Activated CD8-positive, alpha-beta memory T cell treated with anti-CD3 and anti-CD28 coated beads for 4 hours (primary cell): Measurements from ENCODE around the gene SYT1.

Experiments
- DNase-seq, 2 donors: peaks; one replicate each; pipeline ENCODE4 v3.0.0-alpha.2; 2020; ENCODE audit warnings: low read depth in 2 of 2

The SYT1 gene

GRCh38 chr12:79294590-79294989 lies 430.0 kb downstream of the SYT1 start:
- DNase-seq: no peak

- DNase-seq: no peak
Measured at GRCh38 chr12:79295572-79295971, 431.0 kb downstream of the SYT1 start.

- DNase-seq: no peak
Measured at GRCh38 chr12:79296133-79296532, 431.6 kb downstream of the SYT1 start.

GRCh38 chr12:79296871-79297270 lies 432.3 kb downstream of the SYT1 start:
- no peak for DNase-seq

GRCh38 chr12:79298506-79298905 lies 433.9 kb downstream of the SYT1 start:
- no peak for DNase-seq

- no peak for DNase-seq
Measured at GRCh38 chr12:79299447-79300198, 435.0 kb downstream of the SYT1 start.

GRCh38 chr12:79300199-79300568 lies 435.6 kb downstream of the SYT1 start:
- DNase-seq: no peak

GRCh38 chr12:79301181-79301580 lies 436.6 kb downstream of the SYT1 start:
- no peak for DNase-seq

- DNase-seq: no peak
Measured at GRCh38 chr12:79302162-79302814, 437.7 kb downstream of the SYT1 start.

- DNase-seq: no peak
Measured at GRCh38 chr12:79307340-79307739, 442.8 kb downstream of the SYT1 start.

- DNase-seq: no peak
Measured at GRCh38 chr12:79309039-79309438, 444.5 kb downstream of the SYT1 start.

- no peak for DNase-seq
Measured at GRCh38 chr12:79317179-79317847, 452.7 kb downstream of the SYT1 start.

GRCh38 chr12:79322905-79323304 lies 458.3 kb downstream of the SYT1 start:
- DNase-seq: no peak

- DNase-seq: no peak
Measured at GRCh38 chr12:79324571-79324970, 460.0 kb downstream of the SYT1 start.

- DNase-seq: no peak
Measured at GRCh38 chr12:79326222-79326621, 461.6 kb downstream of the SYT1 start.

GRCh38 chr12:79326663-79327062 lies 462.1 kb downstream of the SYT1 start:
- no peak for DNase-seq

- DNase-seq: no peak
Measured at GRCh38 chr12:79327465-79327864, 462.9 kb downstream of the SYT1 start.

- DNase-seq: no peak
Measured at GRCh38 chr12:79329933-79330332, 465.4 kb downstream of the SYT1 start.

- DNase-seq: no peak
Measured at GRCh38 chr12:79331870-79332269, 467.3 kb downstream of the SYT1 start.

GRCh38 chr12:79333144-79333543 lies 468.6 kb downstream of the SYT1 start:
- no peak for DNase-seq

GRCh38 chr12:79337662-79338290 lies 473.2 kb downstream of the SYT1 start:
- DNase-seq: no peak
